Right kidney (tissue), 1 donor: ENCODE results near the gene NDUFS2.
"Not testable (repeated sequence)": the region's sequence is repeated elsewhere in the genome, so short reads cannot be mapped to it uniquely, and the experiment has no call there.

Source experiments
- DNase-seq: peaks from one replicate; pipeline ENCODE4 v3.0.0-alpha.2; 2016

NDUFS2 gene

DNA sequence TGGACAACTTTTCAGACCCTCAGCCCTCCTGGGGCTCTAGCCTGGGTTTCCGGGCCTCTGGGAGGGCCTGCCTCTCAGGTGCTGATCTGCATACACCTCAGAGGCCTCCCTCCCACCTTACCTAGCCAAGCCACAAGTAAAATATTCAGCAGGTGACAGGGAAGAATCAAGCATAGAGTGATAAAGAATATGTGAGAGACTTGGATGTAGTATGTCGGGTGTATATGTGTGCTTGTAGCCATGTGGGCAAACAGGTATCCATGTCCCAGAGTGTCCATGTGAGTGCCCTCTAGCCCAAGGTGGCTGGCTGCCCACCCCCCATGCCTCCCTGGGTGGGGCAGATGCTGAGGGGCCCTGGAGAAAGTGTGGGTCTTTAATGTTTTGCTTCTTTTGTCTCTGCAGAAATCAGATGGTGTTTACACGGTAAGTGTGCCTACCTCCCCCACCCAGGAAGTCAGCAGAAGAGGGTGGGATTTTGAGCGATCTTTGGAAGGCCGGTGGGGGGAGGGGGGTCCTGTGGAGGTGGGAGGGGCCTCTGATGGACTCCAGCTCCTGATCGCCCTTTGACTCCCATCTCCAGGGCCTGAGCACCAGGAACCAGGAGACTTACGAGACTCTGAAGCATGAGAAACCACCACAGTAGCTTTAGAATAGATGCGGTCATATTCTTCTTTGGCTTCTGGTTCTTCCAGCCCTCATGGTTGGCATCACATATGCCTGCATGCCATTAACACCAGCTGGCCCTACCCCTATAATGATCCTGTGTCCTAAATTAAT, 16.3 kb downstream of the NDUFS2 start:
- DNase-seq = no peak

DNA sequence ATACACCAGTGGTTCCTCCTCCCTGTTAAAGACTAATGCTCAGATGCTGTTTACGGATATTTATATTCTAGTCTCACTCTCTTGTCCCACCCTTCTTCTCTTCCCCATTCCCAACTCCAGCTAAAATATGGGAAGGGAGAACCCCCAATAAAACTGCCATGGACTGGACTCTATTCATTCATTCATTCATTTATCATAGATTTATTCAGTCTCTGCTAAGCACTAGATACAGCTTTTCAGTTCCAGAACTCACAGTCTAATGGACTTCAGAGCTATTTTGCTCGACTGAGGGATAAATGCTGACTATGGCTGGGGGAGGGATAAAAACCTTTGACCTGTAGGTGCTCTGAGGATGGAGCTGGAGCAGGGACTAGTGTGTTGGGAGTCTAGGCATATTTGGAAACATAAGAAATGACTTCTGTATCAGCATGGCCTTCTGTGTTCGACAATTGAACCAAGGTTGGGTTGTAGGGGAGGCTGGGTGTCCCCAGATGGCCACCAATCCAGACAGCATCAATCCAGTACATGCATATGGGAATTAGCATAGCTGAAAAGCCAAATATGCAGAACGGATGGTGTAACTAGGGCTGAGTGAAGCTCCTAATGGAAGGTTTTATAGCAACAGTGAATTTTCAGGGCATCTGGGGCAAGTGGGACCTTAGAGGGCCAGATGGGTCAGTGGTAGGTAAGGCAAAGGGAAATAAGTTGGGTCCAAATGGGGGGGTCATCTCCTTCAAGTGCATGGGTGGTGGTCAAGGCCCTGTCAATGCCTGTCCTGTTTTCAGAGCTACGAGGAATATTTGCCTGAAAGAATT, 17.1 kb downstream of the NDUFS2 start:
- no peak for DNase-seq

DNA sequence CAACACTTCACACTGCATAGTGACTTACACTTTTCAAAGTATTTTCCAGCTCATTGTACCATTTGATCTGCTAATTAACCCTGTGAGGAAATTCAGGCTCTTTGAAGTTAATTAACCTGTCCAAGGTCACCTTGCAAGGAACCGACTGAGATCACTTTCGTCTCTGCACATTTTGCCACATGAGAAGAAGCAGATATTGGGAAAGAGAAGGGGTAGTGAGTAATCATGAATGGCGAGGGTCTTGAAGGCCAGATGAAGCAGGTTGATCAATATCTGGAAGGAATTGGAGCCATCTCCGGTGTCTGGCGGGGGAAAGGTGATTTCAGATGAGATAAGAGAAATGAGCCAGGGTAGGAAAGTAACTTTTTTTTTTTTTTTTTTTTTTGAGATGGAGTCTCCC, 17.8 kb downstream of the NDUFS2 start:
- DNase-seq = no peak

DNA sequence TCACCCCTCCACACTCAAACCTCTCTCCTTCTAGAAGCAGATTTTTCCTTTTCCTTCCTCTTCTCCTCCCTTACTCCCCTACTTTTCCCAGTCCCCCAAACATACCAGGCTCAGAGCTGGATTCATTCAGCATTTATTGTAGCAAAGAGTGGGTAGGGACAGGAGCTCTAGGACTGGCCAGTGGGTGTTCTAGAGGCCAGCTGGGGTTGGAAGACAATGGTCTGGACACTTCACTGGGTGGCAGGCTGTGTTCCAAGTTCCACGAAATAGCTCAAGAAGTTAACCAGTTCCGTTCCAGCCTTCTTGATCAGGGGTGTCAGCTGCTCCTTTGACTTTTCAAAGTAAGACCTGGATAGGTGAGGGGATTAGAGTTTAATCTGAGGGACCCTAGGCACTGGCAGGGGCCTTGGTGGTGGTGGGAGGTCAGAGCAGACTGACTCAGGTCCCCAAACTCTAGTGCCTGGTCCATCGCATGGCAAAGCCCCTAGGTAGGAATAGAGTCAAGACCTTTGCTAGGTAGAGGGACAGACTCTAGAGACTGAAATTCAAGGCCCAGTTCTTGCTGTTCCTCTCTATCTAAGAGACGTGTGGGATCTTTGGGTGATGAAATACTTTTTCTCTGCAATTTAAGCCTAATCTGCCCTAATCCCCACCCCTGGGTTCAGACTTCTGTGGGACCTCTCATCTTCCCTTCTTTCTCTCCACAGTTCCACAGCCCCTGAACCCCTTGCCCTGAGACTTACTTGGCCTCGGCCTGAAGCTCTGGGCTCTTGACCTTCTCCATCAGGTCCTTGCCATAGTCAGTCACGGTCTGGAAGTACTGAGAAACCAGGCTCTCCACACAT, 20.2 kb downstream of the NDUFS2 start:
- DNase-seq = no peak

DNA sequence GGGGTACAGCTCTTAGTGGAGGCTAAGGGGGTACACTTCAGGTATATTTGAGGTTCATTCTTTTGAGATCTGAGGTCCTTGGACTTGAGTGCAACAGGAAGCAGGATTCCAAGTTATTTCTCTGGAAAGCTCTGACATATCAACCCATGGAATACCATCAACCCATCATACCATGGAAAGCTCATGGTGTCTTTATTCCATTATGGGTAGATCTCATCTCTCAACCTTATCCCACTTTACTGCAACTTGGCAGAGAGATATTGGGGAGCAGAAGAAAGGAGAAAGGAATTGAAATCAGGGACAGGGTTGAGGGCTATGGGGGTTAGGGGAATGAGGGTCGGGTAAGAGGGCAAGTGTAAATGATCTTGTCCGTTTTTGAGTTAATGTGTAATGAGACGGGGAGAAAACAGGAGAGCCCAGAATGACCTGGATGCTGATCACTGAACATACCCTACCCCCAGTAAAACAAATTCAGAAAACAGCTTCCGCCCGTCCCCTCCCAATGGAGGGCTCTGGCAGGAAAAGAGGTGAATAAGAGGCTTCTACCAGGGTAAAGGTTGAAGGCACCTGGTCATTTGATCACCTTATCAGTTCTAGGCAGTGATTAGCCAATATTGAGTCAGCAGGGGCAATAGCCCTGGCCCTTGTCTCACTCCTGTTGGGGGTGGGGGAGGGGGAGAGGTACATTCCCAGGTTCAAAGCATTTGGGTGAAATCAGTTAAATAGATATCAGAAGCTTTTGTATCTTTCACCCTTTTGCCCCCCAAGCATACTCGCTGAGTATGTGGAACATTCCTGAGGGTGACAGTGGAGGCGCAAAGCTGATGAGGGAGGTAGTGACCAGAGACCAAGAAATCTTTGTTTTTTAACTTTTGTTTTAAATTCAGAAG, 21.9 kb downstream of the NDUFS2 start:
- no peak for DNase-seq

DNA sequence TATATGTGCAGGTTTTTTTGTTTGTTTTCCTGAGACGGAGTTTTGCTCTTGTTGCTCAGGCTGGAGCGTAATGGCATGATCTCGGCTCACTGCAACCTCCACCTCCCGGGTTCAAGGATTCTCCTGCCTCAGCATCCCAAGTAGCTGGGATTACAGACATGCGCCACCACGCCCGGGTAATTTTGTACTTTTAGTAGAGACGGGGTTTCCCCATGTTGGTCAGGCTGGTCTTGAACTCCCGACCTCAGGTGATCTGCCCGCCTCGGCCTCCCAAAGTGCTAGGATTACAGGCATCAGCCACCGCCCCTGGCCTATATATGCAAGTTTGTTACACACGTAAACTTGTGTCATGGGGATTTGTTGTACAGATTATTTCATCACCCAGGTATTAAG, 22.5 kb downstream of the NDUFS2 start:
- DNase-seq = not testable (repeated sequence)

DNA sequence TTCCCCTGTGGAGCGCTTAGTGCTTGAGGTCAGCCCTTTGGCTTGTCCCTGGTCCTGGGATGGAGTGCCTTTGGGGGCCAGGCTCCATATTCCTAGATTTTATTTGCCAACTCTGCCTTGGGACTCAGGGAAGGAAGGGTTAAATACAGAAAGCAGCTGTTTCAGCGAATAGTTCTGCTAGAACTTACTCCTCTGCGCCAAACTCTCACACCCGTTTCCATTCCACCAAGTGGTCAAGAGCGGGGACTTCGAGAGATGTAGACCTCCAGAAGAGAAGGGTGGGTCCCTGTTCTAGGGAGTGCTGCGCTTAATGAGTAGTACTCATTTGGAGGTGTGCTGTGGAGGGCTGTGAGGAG, 23.0 kb downstream of the NDUFS2 start:
- DNase-seq = no peak

DNA sequence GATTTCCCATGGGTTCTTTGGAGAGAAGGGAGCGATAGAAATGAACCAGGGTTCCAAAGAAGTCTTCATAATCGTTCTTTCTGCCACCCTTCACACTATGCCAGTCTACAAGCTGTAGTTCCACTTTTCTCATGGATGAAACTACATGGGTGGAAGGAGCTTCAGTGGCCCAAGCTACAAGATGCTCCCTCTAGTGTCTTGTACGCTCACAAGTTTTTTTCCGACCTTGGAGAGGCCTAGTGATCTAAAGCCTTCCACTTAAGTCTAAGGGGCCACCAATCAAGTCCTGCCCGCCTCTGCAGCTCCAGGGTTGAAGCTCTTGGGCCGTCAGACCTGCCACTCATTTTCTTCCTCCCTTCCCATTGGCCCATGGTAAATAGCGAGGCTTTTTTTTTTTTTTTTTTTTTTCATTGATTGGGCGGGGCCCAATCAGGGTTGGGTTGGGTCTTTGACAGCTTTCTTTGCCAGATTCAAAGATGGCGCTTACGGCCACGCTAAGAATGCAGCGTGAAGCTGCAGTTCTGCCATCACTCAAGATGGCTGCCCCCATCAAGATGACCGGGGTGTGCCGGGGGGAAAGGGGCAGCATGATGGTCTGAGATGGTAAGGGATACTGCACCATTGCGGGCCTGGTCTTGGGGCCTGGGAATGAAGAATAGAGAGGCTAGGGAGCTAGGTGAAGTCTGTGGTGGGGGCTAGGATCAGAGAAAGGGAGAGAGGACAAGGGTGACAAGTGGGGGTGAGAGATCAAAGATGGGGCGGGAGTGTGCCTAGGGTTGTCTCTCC, 23.6 kb downstream of the NDUFS2 start, which contains the start of gene TOMM40L:
TOMM40L (plus strand) TSS at position 527 of the 786 bp plus-strand sequence. CDS start 430 bp downstream, outside the sequence.
- peak; percentile 76 for DNase-seq

DNA sequence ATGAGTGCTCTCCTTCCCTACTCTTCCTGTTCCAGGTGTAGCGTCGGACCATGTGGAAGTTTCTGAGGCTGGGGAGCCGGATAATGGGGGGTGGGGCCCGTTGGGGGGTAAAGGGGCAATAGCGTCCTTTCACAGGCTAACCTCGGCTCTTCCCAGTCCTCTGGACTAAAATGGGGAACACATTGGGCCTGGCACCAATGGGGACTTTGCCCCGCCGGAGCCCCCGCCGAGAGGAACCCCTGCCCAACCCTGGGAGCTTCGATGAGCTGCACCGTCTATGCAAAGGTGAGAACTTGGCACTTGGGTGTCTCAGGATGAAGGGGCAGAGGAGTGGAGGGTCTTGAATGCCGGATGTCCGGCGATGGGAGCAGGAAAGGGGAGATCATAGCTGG, 24.1 kb downstream of the NDUFS2 start:
- no peak for DNase-seq

DNA sequence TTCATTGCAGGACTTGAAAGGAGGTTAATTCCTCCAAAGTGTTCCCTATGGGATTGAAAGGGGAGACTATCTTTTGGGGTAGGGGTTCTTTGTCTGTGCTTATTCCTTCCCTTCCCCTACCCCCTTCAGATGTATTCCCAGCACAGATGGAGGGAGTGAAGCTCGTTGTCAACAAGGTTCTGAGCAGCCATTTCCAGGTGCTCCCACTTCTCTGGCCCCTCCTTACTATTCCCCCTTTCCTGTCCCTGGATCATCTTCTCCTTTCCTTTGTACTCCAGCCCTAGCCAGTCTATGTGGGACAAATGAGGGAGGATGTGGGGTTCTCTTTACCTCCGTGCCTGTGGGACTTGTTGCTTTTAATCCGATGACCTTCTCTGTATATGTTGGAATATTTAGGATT, 24.6 kb downstream of the NDUFS2 start:
- DNase-seq = no peak

DNA sequence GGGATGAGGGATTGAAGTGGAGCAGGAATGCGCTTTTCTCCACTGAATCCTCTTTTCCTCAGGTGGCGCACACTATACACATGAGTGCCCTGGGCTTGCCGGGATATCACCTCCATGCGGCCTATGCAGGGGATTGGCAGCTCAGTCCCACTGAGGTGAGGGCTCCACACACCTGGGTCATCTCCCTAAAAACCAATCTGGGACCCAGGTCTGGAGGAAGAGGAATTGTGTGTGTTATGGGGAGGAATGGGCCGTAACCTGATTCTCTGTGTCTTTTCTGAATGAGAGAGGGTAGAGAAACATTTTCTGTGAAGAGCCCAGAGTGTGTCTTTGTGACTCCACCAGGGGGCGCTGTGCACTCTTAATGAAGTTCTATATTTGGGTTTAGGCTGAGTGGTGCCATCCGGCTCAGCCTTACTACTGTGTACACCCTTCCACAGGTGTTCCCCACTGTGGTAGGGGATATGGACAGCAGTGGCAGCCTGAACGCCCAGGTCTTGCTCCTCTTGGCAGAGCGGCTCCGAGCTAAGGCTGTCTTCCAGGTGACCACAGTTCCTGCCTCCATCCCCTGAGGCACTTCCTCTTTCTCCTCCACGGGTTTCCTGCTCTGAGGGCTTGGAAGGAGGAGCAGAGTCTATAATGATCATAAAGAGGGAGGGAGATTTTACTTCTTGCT, 25.2 kb downstream of the NDUFS2 start:
- peak; percentile 72 for DNase-seq

DNA sequence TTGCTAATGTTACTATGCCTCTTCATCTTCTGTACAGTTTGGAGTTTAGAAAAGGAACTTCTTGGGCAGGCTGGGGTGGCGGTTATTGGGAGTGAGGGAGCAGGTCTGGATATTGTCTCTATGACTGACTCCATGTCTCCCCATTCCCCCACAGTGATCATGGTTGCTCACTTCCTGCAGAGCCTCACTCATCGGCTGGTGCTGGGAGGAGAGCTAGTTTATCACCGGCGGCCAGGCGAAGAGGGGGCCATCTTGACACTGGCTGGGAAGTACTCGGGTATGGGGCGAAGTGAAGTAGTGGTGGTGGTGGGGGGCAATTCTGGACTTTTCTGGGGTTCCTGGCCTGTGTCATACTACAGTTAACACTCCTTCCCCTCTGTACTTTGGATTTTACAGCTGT, 25.9 kb downstream of the NDUFS2 start:
- DNase-seq = no peak

DNA sequence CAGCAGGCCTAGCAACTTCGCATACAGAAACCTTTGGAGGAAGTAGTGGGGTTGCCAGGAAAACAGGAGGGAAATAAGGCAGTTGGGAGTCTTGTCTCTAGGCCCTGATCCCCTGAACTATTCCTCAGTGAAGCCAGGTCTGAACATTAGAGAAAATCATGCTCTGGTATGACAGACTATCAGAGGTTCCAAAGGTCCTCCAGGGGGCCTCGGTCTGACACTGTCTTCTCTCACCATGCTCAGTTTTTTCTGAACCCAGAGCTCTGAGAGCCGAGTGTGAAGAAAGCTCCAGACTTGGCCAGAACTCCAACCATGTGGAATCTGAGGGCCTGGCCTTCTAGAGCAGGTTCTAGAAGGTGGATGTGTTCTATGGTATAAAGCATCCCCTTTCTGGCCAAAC, 27.7 kb downstream of the NDUFS2 start:
- DNase-seq = no peak

DNA sequence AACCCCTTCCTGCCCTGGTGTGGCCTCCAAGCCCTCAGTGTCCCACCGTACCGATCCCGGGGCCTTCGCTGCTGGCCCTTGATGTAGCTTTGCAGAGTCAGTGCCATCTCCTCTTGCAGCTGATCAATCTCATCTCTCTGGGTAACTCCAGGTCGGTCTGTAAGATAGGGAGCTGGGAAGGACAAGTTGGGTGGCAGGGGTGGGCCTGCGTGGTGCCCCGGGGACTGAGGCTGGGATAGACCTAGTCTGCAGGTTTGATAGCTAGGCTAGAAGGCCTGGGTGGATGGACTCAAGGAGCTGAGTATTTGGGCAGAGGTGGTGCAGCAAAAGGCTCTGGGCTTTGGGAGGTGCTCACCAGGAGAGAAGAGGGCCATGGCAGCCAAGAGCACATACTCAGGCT, 28.6 kb downstream of the NDUFS2 start:
- DNase-seq = no peak

DNA sequence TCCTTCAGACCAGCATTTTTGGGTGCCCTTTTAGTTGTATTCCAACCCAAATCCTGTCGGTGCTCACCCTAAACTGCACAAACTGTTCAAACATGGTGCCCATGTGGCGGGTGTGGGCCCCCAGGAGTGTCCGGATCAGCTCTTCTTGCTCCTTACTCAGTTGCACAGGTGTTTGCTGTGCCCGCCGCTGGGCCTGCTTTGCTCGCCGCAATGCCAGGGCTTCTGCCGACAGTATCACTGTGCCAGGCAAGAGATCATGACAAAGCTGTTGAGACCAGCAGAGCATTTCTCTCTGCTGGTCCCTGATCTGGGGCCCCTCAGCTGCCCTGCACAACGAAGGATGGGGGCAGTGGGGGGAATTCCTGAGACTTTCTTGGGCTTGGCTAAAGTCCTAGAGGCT, 30.9 kb downstream of the NDUFS2 start:
- DNase-seq = no peak

DNA sequence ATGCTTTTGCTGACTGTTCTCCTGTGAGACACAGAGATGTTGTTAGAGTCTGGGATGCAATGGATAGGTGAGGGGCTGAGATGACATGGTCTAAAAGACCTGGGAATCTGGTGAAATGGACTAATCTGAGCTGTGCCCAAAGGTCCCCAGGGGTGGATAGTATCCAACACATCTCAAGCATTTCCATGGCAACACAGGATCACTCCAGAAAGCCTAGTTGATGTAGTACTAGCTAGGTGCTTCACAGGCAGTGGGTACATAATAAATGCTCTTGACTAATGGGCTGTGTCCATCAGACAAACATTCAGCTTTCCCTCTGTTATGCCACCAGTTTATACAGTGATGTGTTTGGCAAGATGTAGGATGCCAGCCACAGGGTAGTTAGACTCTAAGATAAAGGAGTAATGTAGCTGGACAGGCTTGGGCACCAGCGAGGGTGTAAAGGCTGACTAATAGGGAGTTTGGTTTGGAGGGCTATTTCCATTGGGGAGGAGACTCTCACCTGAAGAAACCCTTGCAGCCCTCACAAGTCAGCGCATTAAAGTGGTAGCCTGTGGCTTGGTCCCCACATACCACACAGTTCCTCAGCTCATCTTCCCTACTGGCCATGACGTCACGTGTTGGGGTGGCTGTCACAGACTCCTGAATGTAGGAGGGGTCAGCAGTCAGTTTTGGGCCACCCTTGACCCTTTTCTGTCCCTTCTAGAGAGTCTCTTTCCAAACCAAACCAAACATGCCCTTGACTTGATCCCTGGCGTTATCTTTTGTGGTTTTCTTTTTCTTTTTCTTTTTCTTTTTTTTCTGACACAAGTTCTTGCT, 34.0 kb downstream of the NDUFS2 start:
- no peak for DNase-seq

DNA sequence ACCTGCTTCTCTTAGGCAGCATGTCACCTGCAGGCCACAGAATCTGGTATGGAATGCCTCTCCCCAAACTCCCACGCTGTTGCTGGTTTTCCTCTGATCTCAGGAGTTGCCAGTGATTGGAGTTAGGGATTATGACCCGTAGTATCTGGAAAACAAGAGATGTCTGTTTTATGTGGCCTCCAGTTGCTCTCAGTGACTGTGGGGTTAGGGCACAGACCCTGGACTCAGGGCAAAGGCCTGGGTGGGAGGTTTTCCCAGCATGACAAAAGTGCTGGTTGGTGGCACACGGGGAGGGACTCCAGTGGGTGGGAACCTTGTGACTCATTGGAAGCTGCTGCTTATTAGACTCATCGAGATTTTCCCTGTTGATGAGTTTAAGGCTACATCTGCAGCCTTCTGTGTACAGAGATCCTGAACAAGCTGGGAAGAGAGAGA, 35.9 kb downstream of the NDUFS2 start, which contains the start of gene NR1I3:
NR1I3 (minus strand) TSS at position 165 of the 435 bp plus-strand sequence. CDS start 1,638 bp downstream, outside the sequence.
- no peak for DNase-seq

DNA sequence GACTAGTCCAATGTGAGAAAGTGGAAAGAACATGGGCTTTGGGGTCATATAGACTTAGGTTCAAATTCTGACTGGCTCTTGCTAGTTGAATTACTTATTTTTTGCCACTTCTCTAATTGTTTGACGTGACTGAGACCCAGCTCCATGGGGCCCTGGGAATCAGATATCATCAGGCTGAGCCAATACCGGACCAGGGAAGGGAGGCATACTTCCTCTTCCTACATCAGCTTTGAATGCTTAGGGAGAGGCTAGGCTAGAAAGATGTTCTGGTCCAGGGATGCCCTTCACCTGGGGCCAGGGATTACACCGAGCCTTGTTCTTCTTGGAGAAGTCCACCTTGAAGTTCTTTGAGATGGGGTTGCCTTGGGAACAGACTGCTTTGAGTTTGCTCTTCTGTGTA, 39.5 kb downstream of the NDUFS2 start:
- no peak for DNase-seq

DNA sequence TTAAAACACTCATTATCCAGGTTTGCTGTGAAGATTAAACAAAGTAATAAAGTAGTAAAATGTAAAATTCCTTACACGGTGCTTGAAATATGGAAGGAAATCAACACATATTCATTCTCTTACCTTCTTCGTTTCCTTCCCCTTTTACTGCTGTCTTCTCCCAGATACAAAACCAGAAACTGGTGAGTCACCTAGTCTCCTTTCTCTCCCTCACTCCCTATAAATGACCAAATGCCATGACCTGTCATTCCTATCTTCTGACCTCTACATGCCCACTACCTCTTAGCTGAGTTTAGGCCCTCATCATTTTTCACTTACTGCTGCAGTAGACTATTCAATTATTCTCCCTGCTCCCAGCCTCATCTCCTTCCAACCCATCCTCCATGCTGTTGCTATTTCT, 40.1 kb downstream of the NDUFS2 start:
- no peak for DNase-seq
